B cell (primary cell): ENCODE data around the gene ZNF786.

ENCODE experiments used
- EZH2 ChIP-seq: IDR thresholded peaks from 2 replicates; pipeline ENCODE4 v1.6.1; 2012; ENCODE audit warnings: borderline replicate concordance, low read depth, mild to moderate bottlenecking, moderate library complexity, low read length; ENCODE audit not compliant: insufficient read depth, poor library complexity, severe bottlenecking
- TF ChIP-seq, protein P1 (sequence below): fragments of 200-600 bp; IDR thresholded peaks from one replicate; pipeline ENCODE4 v1.8.0; 2022; ENCODE audit warnings: antibody characterized with exemption, mild to moderate bottlenecking

DNA sequence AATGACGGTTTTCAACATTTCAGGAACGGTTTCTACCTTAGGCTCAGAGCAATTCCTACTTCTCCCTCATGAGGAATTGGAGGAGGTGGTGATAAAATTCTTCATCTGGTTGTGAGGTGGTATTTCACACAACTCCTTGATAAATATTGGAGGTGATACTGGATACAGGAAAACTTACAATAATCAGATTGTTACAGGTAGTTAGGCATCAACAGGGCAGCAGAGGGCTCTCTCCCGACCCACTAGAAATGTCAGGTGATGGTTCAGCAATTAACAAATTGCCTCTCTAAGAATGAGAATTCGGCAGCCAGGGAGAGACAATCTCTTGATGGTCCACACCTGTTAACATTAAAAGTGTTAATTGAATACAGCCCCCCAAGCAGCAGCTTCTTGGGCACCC is 22.6 kb downstream of the ZNF786 start:
- TF ChIP-seq, protein P1, sequence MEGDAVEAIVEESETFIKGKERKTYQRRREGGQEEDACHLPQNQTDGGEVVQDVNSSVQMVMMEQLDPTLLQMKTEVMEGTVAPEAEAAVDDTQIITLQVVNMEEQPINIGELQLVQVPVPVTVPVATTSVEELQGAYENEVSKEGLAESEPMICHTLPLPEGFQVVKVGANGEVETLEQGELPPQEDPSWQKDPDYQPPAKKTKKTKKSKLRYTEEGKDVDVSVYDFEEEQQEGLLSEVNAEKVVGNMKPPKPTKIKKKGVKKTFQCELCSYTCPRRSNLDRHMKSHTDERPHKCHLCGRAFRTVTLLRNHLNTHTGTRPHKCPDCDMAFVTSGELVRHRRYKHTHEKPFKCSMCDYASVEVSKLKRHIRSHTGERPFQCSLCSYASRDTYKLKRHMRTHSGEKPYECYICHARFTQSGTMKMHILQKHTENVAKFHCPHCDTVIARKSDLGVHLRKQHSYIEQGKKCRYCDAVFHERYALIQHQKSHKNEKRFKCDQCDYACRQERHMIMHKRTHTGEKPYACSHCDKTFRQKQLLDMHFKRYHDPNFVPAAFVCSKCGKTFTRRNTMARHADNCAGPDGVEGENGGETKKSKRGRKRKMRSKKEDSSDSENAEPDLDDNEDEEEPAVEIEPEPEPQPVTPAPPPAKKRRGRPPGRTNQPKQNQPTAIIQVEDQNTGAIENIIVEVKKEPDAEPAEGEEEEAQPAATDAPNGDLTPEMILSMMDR = peak; percentile 11
- no peak for TF ChIP-seq EZH2
